ENCODE measurements around the gene PCDHA5.
"Not testable (repeated sequence)": the region's sequence is repeated elsewhere in the genome, so short reads cannot be mapped to it uniquely, and the experiment has no call there.

Gene PCDHA5

GRCh38 chr5:140823475-140823874 is 2.1 kb downstream of the PCDHA5 start:
- Histone ChIP-seq H3K4me1 (no peaks in the 10 kb centered on the region), H3K36me3 (no peaks in the 10 kb centered on the region), H4K20me1 (no peaks in the 10 kb centered on the region)

DNA sequence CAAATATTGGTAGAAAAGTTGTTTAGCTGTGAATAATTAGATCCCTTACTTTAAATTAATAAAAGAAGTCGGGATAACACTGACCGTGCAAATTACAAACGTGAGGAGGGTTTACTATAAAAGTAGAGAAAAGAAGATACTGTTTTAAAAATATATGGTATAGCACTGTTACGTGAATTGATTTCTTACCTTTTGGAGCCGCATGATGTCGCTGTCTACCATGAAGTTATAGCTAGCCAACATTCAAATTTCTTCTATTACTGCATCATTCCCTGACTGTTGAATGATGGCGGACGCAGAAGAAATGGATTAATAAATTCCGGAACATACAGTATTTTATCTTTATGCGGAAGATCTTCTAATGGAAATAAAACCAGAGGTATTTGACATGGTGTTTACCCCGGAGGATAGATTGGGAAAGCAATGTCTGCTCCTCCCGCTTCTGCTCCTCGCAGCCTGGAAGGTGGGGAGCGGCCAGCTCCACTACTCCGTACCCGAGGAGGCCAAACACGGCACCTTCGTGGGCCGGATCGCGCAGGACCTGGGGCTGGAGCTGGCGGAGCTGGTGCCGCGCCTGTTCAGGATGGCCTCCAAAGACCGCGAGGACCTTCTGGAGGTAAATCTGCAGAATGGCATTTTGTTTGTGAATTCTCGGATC is 6.4 kb downstream of the PCDHA5 start, which contains the start of gene PCDHA6:
Gene PCDHA6, plus strand, starts transcription at position 257 of the 658 bp plus-strand sequence. Its CDS starts 132 bp downstream, at position 389.
- H4K20me1 ChIP-seq, result no peaks in the 10 kb centered on the region
- no peaks in the 10 kb centered on the region for H3K4me1 ChIP-seq
- no peaks in the 10 kb centered on the region for H3K27me3 ChIP-seq
- H3K9me3 ChIP-seq (replicated peaks in 1 of 11), result peaks cover 37 to 54% (median 43%) of the 10 kb centered on the region in 11 experiments
- no peak within 1 kb of the TSS for H3K9ac ChIP-seq
- no peak within 1 kb of the TSS for H3K4me3 ChIP-seq
- no peak within 1 kb of the TSS for H3K27ac ChIP-seq
- H3K4me2 ChIP-seq, result no peak within 1 kb of the TSS
- no peak for TF ChIP-seq Cebpa-rat (IDR thresholded peaks at IDR 0.05)
- no peaks in the 10 kb centered on the region for H3K36me3 ChIP-seq

More at GRCh38 chr5:140823475-140823874, 2.1 kb downstream of the PCDHA5 start:
- H3K4me2 ChIP-seq, result no peak overlapping the region
- H3K9ac ChIP-seq, result no peak overlapping the region
- H3K27ac ChIP-seq, result no peak overlapping the region
- peaks cover 36 to 50% (median 41%) of the 10 kb centered on the region in 11 experiments for H3K9me3 ChIP-seq (replicated peaks in 1 of 11)
- H3K4me3 ChIP-seq, result no peak overlapping the region
- H3K27me3 ChIP-seq, result no peaks in the 10 kb centered on the region
- TF ChIP-seq Cebpa-rat (IDR thresholded peaks at IDR 0.05), result no peak

DNA sequence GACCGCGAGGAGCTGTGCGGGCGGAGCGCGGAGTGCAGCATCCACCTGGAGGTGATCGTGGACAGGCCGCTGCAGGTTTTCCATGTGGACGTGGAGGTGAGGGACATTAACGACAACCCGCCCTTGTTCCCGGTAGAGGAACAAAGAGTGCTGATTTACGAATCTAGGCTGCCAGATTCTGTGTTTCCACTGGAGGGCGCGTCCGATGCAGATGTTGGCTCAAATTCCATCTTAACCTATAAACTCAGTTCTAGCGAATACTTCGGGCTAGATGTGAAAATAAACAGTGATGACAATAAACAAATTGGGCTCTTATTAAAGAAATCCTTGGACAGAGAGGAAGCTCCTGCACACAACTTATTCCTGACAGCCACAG is 6.9 kb downstream of the PCDHA5 start:
- no peaks in the 10 kb centered on the region for H4K20me1 ChIP-seq
- no peaks in the 10 kb centered on the region for H3K36me3 ChIP-seq
- H3K4me1 ChIP-seq, result no peaks in the 10 kb centered on the region
- no peak overlapping the region for H3K9ac ChIP-seq
- H3K27ac ChIP-seq, result no peak overlapping the region
- H3K4me2 ChIP-seq, result no peak overlapping the region
- TF ChIP-seq Cebpa-rat (IDR thresholded peaks at IDR 0.05), result no peak
- peaks cover 31 to 49% (median 38%) of the 10 kb centered on the region in 11 experiments for H3K9me3 ChIP-seq (replicated peaks in 1 of 11)
- no peaks in the 10 kb centered on the region for H3K27me3 ChIP-seq
- no peak overlapping the region for H3K4me3 ChIP-seq

GRCh38 chr5:140829511-140830501 is 8.4 kb downstream of the PCDHA5 start:
- not testable (repeated sequence) for H3K9ac ChIP-seq, H4K20me1 ChIP-seq, H3K27me3 ChIP-seq, H3K27ac ChIP-seq, H3K4me3 ChIP-seq, H3K4me2 ChIP-seq, H3K36me3 ChIP-seq, H3K4me1 ChIP-seq
- peaks cover 29 to 43% (median 33%) of the 10 kb centered on the region in 11 experiments for H3K9me3 ChIP-seq (replicated peaks in 1 of 11)

- H4K20me1 ChIP-seq, result no peaks in the 10 kb centered on the region
- no peak within 1 kb of the TSS for H3K4me3 ChIP-seq
- no peaks in the 10 kb centered on the region for H3K27me3 ChIP-seq
- peaks cover 33 to 39% (median 36%) of the 10 kb centered on the region in 11 experiments for H3K9me3 ChIP-seq (replicated peaks in 1 of 11)
- no peak within 1 kb of the TSS for H3K27ac ChIP-seq
- no peaks in the 10 kb centered on the region for H3K4me1 ChIP-seq
- H3K4me2 ChIP-seq, result no peak within 1 kb of the TSS; a peak in 1 of 22 replicates
- no peak within 1 kb of the TSS for H3K9ac ChIP-seq
- no peaks in the 10 kb centered on the region for H3K36me3 ChIP-seq
- no peak for TF ChIP-seq Cebpa-rat (IDR thresholded peaks at IDR 0.05)
Measured at GRCh38 chr5:140833993-140834392, 12.6 kb downstream of the PCDHA5 start, which contains the start of gene PCDHA7. Gene PCDHA7, plus strand, starts transcription at chr5:140834269. Its CDS starts 115 bp downstream, at chr5:140834384.

- not testable (repeated sequence) for H3K36me3 ChIP-seq, H3K9ac ChIP-seq, H4K20me1 ChIP-seq, H3K4me1 ChIP-seq, H3K4me2 ChIP-seq, H3K4me3 ChIP-seq, H3K27me3 ChIP-seq, H3K27ac ChIP-seq
- peaks cover 28 to 33% (median 31%) of the 10 kb centered on the region in 11 experiments for H3K9me3 ChIP-seq (replicated peaks in 1 of 11)
Measured at GRCh38 chr5:140834439-140835008, 13.1 kb downstream of the PCDHA5 start.

DNA sequence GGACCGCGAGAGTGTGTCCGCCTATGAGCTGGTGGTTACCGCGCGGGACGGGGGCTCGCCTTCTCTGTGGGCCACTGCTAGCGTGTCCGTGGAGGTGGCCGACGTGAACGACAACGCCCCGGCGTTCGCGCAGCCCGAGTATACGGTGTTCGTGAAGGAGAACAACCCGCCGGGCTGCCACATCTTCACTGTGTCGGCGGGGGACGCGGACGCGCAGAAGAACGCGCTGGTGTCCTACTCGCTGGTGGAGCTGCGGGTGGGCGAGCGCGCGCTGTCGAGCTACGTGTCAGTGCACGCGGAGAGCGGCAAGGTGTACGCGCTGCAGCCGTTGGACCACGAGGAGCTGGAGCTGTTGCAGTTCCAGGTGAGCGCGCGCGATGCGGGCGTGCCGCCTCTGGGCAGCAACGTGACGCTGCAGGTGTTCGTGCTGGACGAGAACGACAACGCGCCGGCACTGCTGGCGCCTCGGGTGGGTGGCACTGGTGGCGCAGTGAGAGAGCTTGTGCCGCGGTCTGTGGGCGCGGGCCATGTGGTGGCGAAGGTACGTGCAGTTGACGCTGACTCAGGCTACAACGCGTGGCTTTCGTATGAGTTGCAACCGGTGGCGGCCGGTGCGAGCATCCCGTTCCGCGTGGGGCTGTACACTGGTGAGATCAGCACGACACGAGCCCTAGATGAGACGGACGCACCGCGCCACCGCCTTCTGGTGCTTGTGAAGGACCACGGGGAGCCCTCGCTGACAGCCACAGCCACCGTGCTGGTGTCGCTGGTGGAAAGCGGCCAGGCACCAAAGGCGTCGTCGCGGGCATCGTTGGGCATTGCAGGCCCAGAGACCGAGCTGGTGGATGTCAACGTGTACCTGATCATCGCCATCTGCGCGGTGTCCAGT is 14.5 kb downstream of the PCDHA5 start:
- no peak overlapping the region for H3K9ac ChIP-seq
- H3K9me3 ChIP-seq (replicated peaks in 1 of 11), result peaks cover 20 to 24% (median 23%) of the 10 kb centered on the region in 11 experiments
- H3K27me3 ChIP-seq, result no peaks in the 10 kb centered on the region
- no peaks in the 10 kb centered on the region for H4K20me1 ChIP-seq
- TF ChIP-seq Cebpa-rat (IDR thresholded peaks at IDR 0.05), result no peak
- no peak overlapping the region for H3K27ac ChIP-seq
- H3K4me1 ChIP-seq, result no peaks in the 10 kb centered on the region
- no peak overlapping the region for H3K4me3 ChIP-seq
- no peaks in the 10 kb centered on the region for H3K36me3 ChIP-seq
- no peak overlapping the region for H3K4me2 ChIP-seq

GRCh38 chr5:140840978-140841962 is 19.9 kb downstream of the PCDHA5 start, which contains the start of gene PCDHA8:
Gene PCDHA8, plus strand, starts transcription at chr5:140841187. Its CDS starts 135 bp downstream, at chr5:140841322.
- Histone ChIP-seq H3K36me3 (no peaks in the 10 kb centered on the region), H3K4me3 (no peak within 1 kb of the TSS), H3K27ac (no peak within 1 kb of the TSS), H3K27me3 (no peaks in the 10 kb centered on the region), H3K4me1 (no peaks in the 10 kb centered on the region), H3K9me3 (replicated peaks in 1 of 11) (peaks cover 18 to 38% (median 27%) of the 10 kb centered on the region in 11 experiments), H4K20me1 (no peaks in the 10 kb centered on the region), H3K9ac (no peak within 1 kb of the TSS), H3K4me2 (no peak within 1 kb of the TSS)
- TF ChIP-seq Cebpa-rat (IDR thresholded peaks at IDR 0.05), result no peak

Measured in BLaER1 treated with 17β-estradiol and CSF1 and Interleukin-3, amounts not matched to agents 10 nM and 100 nM (cell line).